GM18508 (cell line): Measurements from ENCODE around the gene GPR155.

Experiments used
- ATAC-seq: cut with Tn5 transposase; IDR thresholded peaks from one replicate; pipeline ENCODE4 v1.9.1; 2021; ENCODE audit warnings: moderate number of reproducible peaks; ENCODE audit not compliant: insufficient read depth, unreplicated experiment

The GPR155 gene, protein sequence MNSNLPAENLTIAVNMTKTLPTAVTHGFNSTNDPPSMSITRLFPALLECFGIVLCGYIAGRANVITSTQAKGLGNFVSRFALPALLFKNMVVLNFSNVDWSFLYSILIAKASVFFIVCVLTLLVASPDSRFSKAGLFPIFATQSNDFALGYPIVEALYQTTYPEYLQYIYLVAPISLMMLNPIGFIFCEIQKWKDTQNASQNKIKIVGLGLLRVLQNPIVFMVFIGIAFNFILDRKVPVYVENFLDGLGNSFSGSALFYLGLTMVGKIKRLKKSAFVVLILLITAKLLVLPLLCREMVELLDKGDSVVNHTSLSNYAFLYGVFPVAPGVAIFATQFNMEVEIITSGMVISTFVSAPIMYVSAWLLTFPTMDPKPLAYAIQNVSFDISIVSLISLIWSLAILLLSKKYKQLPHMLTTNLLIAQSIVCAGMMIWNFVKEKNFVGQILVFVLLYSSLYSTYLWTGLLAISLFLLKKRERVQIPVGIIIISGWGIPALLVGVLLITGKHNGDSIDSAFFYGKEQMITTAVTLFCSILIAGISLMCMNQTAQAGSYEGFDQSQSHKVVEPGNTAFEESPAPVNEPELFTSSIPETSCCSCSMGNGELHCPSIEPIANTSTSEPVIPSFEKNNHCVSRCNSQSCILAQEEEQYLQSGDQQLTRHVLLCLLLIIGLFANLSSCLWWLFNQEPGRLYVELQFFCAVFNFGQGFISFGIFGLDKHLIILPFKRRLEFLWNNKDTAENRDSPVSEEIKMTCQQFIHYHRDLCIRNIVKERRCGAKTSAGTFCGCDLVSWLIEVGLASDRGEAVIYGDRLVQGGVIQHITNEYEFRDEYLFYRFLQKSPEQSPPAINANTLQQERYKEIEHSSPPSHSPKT

DNA sequence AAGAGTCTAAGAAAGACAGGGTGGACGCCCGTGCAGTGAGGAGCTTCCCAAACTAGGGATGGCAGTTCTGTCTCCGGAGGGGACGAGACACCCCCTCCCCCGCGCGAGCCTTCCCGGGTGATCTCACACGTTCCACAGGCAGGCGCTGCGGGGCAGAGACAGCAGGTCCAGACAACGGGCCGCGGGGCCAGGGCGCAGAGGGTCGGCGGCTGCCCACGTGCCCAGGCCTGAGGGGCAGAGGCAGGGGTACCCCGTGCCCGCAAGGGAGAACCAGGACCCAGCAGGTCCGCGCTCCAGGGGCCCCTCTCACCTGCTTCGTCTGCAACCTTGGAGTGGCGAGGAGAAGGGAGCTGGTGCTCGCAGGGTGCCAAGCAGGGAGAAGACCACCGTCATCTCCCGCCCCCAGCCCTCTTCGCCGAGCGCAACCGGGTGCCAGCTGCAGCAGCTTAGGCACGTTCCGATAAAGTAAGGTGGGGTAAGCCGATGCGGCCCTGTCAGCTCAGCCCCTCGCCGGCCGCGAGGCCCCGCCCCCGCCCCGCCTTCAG is at the start of gene GPR155:
Gene GPR155, minus strand, starts transcription at position 467 of the 545 bp plus-strand sequence. CDS start 5,073 bp downstream, outside the sequence.
- ATAC-seq, result no peak

DNA sequence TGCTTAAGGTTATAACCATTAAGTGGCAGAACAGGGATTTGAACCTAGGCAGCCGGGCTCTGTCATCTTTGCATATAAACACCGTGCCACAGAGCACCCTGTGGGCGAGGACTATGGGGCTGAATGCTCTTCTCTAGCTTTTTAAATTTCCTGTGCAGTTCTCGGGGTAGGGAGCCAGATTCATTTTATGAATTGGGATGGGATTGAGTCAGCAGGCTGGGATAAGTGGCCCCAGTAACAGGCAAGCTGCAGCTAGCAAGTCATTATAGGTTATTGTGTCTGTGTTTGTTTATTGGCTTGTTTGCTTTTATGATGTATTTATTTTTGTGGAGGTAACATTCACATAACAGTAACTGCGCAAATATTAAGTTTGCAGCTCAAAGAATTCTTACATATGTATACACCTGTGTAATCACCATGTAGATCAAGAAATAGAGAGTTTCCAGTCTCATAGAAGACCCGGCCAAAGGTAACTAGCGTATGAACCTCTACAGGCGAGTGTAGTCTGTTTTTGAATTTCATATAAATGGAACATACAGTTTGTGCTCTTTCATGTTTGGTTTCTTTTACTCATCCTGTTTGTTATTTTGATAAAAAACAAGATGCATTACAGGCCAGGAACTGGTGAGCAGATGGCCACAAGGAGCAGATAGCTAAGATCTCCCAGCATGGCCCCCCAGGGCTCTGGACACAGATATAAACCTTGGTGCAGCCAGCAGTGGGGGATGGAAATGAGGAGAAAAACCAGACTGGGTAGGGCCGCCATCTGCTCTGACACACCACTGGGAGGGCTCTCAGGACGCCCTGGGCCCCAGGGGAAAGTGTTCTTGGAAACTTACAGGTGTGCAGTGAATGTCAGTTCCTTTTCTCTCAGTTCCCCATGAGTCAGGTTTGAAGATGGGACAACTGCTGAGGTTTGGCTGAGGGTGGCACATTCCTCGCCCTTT is 49.2 kb upstream of the GPR155 start:
- ATAC-seq, result no peak

DNA sequence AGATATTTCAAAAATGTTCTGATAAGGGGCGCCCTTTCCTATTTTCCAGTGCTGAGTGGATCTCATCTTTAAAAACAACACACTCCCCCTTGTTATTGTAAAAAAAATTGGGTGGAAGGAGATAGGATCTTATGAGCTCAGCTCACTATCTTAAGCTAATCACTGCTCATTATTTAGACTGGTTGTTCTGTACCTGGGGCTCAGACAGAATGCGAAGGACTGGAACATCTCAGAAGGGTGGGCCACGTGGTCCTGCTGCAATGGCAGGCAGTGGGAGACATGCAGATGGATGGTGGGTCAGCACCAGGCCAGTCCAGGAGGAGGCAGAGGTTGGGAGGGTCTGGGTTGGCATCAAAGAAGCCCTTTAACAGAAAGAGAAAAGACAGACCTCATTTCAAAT is 48.3 kb upstream of the GPR155 start:
- ATAC-seq, result no peak

DNA sequence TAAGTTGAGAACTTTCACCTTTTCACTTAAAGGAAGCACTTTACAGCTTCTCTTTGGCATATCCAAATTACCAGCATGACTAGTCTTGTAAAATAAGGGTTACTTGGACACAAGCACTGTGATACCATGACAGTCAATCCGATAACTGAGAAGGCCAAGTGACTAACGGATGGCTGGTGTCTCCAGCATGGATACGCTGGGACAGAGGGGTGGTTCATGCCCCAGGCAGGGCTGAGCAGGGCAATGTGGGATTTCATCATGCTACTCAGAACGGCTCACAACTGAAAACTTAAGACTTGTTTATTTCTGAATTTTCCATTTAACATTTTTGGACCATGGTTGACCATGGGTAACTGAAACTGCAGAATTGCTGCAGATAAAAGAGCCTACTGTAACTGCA is 43.1 kb upstream of the GPR155 start:
- no peak for ATAC-seq

DNA sequence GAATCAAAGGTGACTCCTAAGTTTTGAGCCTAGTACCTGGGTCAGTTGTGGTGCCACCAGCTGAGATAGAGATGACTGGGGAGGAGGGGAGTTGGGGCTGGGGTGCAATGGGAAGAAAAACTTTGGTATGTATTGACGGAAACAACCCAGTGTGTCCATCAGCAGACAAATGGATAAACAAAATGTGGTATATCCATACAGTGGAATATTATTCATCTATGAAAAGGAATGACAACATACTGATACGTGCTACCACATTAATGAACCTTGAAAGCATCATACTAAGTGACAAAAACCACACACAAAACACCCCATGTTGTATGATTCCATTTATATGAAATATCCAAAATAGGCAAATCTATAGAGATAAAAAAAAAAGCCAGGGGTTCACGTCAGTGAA is 41.1 kb upstream of the GPR155 start:
- no peak for ATAC-seq

DNA sequence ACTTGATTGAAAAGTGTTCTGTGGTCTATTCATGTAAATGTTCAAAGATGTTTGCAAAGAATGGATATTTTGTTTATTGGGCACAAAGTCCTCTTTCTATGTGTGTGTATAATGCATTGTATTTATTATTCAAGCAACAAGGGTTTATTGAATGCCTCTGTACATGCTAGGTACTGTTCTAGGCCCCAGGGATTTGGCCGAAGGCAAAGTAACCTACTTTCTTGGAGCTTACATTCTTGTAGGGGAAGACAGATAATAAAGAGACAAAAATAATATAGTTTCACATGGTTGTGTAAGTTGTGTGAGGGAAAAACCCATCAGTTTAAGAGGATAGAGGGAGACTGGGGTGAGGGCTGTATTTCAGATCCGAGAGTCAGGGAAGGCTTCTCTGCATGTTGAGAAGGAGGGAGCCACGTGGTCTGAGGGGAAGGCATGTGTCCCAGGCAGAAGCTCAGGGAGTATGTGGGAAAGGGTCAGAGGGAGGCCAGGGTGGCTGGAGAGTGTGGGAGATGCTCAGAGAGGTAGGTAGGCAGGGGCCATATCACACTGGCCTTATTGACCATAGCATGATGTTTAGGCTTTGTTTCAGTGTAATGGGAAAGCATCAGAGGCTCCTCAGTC is 40.4 kb upstream of the GPR155 start:
- no peak for ATAC-seq

DNA sequence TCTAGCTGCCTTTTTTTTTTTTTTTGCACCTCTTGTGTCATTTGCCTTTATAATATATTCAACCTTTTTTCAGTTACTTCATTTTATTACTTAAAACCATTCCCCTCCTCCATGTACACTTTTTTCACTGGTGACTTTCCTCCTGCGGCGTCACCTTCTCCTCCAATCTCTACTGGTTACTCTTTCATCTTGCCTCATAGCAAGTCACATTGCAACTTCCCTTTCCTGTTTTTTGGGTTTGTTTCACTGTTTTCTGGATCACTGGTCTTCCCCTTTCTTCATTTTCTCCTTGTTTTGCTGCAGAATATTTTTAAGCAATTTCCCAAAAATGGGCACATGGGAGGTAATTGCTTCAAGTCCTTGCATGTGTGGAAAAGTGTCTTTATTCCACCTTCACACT is 37.7 kb upstream of the GPR155 start:
- no peak for ATAC-seq

DNA sequence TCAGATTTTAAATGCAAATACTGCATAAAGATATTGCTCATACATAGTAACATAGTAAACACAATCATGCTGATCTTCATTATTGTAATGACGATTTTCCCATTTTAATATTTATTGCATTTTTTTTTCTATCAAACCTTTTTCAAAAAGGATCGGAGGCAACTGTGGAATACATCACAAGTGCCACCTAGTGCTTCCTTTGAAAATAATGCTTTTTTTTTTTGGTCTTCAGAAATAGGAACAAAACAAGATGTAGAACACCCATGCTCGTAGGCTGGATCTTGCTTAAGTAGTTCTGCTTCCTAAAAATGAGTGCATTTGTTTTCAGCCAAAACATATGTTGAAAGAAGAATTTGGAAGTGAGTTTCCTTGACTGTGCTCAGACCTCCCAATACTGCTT is 35.7 kb upstream of the GPR155 start:
- ATAC-seq, result no peak

DNA sequence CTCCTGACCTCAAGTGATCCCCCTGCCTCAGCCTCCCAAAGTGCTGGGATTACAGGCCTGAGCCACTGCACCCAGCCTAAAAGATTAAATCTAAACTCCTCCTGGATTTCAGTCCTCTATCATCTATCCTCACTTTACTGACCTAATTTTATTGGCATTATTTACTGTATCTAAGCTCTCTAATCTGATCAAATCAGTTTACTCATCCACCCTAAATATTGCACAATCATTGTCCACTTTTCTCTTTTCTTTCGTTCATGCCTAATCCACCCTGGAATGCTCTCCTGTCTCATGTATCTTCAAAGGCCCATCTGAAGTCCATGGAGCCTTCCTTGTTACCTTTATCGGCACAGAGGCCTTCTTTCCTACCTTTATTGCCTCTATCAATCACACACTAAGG is 31.6 kb upstream of the GPR155 start:
- no peak for ATAC-seq

DNA sequence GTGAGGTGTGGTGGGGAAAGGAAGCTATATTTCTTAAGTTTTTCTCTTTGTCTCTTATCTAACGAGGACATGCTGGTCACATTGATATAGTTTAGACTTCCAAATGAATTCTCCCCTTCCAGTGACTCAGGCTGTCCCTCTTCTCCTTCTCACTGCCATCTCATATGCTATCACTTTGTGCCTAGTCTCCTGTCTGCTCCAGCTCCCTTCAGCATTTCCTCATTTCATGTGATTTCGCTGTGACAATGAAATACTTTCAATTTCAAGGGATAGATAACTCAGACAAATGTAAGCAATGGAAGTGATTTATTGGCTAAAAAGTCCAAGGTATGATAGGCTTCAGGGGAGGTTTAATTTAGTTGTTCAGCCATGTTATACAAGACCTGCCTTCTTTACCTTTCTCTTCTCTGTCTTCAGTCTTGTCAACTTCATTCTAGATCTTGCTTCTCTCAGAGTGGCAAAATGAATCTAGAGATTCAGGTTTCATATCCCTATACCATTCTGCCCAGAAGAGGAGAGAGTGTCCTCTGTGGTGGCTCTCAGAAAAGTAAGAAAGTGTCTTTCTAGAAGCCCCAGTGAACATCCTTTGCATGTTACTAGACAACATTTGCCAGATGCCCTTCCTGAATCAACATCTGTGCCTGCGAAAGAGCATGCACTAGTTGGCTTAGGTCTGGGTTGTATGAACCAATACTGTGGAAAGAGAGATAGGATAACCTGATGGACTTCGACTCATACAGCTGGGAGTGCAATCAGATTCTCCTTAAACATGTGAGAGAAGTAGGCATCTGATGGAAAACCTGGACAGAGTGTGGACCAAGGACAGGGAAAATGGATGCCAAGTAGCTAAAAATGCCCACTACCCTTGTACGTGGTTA is 29.9 kb upstream of the GPR155 start:
- no peak for ATAC-seq

DNA sequence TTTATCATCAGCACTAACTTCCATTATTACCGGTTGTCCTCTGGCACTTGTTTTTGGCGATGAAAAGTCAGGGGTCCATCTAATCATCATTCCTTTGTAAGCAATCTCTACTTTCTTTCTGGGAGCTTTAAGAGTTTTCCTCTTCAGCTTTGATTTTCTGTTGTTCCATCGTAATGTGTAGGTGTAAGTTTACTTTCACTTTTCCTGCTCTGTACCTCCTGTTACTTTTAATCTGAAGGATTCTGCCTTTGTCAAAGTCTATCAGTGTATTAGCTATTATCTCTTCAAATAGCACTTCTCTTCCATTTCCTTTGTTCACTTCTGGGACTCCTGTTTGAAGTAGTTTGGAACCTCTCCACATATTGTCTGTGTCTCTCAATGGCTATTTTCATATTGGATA is 25.5 kb upstream of the GPR155 start:
- ATAC-seq, result no peak

DNA sequence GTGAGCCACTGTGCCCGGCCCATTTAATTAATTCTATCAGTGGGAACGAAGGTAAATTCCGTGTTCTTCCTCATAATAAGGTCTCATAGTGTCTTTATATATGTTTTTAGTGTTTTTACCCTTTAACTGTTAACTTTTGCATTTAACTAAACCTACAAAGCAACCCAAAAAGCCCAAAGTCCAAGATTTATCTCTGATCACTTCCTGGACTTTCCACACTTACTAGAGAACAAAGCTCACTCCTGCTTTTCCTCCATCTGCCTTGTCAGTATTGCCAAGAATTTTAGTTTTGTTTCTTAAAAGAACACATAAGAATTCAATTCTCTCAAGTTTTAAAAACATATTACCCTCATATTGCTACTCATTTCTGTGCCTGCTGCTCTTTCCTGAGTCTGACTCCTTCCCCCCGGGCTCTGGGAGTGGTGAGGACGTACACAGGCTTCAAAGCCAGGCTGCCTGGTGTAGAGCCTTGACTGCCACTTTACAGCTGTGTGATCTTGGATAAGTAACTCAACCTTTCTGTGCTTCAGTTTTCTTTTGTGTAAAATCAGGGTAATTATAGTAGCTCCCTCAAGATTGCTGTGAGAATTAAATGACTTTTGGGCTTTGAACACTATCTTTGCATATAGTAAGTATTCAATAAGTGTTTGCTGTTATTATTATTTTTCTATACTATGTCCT is 24.9 kb upstream of the GPR155 start:
- ATAC-seq, result no peak

DNA sequence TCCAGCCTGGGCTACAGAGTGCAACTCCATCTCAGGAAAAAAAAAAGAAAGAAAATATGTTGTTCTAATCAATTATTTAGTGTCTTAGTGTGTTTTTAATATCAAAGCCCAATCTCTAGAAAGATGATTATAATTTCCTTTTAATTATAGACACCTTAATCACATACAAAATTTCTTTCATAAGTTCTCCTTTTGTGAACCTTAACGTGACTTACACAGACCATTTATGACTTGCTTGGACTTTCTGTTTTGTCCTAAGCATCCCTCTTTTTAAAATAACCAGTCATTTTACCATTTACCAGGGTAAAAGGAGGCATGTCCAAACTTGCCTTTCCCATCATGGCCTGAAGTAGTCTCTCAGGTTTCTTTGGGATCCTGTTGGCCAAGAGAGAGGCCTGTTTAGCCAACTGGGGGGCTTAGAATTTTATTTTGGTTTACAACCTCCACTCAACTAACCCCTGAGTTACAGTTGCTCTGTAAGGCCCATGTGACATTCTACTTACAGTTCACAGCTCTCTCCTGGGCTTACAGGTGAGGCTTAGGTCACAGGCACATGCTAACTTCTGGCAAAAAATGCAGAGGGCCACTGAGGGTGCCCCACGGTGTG is 23.9 kb upstream of the GPR155 start:
- ATAC-seq, result no peak

DNA sequence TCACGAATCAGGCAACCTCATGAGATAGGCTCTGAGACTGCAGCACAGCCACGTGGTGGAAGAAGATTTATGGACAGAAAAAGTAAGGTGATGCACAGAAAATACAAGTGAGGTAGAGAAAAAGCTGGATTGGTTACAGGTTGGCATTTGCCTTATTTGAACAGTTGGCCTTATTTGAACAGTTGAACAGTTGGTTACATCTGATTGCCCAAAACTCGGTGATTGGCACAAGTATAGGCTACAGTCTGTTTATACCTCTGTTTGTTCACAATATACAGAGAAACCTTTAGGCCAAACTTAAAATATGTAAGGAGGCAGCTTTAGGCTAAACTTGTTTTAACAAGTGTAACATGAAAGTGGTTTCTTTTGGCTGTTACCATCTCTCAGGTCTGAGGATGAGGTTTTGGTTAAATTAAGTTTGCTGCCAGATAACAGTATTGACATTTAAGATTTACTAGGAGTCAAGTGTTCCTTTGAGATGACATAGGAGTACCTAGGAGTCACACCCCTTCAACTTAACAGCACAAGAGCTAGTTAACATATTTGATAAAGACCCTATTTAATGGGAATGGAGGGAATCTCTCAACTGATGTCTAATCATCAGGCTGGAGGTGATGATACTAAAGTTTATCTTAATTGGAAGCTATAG is 16.5 kb upstream of the GPR155 start:
- no peak for ATAC-seq

DNA sequence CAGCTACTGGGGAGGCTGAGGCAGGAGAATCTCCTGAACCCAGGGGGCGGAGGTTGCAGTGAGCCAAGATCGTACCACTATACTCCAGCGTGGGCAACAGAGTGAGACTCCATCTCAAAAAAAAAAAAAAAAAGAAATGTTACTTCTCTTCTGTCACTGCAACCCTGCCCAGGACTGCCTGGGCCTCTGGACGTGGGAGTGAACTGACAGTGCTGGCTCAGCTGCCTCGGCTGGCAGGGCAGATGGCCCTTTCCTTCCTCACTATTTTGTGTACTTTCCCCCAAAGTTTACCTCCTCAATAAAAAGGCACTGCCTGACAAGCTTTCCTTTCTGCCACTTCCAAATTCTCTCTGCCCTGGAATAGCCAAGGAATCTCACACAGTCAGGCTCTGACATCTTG is 12.5 kb upstream of the GPR155 start:
- ATAC-seq, result no peak

DNA sequence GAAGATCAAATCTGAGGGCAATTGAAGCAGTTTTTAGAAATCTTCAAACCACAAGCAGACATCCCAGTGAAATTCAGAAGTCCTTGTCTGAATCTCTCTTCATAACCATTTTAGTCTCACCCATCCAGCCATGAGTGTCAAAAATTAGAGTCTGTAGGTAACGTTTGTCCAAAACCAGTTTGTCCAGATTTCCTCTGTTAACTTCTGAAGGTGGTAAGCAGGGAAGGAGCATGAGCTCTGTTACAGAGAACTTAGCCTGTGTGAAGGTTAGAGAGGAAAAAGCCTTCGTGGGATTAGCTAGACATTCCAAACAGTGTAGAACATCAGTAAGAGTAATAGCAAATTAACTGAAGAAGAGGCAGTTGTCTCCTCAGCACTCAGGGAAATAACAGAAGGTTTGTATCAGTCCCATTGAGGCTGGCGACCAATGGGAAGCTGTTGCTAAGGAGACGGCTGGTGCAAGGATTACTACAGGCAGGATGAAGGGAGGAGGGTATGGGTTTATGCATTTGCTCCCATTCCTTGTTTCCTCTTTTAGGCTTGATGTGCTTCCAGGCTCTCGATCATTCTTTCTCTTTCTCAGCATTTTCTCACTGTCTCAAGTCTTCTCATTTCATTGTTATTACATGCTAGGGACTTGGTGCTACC is 8.7 kb upstream of the GPR155 start:
- no peak for ATAC-seq
